Measurements from ENCODE around the gene PSME4. TPM values are rescaled to one million over a fixed set of nuclear protein-coding genes. Genes with fewer than 3 reads are reported as not detected.
A peak's percentile ranks its signal among the peaks of the same experiment; 100 is the strongest.
"Not testable (repeated sequence)": the region's sequence is repeated elsewhere in the genome, so short reads cannot be mapped to it uniquely, and the experiment has no call there.

The PSME4 gene
- total RNA-seq, 1 donor from 2014 or later, result 43.3 TPM

DNA sequence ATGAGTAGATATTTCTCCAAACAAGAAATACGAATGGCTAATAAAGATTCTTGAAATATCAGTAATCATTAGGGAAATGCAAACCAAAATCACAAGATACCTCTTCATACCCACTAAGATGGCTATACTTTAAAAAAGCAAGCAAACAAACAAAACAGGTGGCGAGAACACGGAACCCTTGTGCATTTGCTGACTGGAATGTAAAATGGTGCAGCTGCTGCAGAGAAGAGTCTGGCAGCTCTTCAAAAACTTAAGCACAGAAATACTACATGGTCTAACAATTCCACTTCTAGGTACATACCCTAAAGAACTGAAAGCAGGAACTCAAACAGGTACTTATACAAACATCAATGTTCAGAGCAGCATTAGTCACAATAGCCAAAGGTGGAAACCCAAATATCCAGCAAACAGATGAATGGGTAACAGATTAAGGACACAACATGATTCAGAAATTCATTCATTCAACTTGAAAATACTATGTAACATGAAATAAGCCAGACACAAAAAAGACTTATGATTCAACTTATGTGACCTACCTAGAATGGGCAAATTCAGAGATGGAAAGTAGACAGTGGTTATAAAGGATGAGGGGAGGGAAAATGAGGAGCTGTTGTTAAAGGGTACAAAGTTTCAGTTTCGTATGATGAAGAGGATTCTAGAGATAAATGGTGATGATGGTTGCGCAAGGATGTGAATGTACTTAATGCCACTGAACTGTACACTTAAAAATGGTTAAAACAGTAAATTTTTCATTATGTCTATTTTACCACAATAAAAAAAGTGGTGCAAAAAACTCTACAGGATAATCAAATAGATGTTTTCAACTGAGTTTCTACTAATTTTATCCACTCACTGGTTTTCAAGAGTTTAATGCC is 84.2 kb downstream of the PSME4 start:
- peak; percentile 88 for ATAC-seq

DNA sequence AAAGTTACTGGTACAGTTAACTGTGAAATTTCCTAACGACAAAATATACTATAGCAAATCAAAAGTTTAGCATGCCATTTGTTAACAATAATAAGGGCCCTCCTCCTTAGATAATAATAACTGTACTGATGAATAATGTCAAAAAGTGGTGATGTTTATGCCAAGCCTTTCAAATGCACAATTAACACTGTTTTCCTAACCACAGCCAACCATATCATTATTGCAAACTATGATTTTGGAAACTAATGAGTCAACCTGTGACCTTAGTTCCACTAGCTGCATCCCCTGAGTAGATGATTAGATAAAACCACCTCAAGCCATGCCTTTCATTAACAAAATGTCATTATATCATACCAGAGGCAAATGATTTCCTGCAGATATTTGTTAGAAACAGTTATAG is 85.9 kb downstream of the PSME4 start:
- no peak for ATAC-seq

DNA sequence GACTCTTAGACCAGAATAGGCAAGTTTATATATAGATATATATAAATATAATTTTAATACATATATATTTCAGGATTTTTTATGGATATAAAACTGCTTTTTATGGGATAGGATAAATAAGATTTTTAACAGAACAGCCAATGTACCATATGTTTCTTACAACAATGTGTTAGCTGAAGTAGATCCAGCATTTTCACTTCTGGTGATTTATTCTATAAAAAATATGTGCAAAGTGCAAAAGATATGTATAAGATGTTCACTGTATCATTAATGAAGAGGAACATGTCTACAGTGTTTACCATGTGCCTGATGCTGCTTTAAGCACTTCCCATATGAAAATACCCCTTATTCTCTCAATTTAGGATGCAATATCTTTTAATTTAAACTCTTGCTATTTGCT is 88.8 kb downstream of the PSME4 start:
- ATAC-seq, result no peak

DNA sequence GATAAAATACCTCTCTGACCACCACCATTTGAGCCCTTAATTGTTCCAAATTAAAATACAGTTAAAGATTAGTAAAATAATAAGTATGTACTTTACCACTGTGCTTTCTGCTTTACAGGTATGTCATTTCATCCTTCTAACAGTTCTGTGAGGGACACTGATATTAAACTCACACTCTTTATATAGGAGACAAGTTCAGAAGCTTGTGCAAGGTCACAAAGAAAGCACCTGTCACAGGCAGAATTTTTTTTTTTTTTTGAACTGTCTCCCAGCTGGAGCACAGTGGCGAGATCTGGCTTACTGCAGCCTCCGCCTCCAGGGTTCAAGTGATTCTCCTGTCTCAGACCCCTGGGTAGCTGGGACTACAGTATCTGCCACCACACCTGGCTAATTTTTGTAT is 89.4 kb downstream of the PSME4 start:
- ATAC-seq, result no peak

DNA sequence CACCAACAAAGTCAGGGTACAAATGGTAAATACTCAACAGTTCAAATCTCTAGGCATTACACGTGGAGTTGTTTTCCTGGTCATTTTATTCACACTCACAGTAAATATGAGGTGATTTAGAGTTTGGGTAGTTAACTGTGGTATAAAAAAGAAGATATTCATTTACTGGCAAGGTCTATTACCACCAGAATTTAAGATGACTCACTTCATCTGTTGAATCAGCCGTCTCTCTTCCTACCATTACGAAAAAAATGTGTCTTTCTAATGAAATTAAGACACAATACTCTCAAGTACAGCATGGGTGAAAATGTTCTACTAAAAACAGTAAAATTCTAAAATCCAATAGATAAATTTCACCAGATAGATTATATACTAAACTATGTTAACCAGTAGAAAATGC is 90.0 kb downstream of the PSME4 start:
- no peak for ATAC-seq

DNA sequence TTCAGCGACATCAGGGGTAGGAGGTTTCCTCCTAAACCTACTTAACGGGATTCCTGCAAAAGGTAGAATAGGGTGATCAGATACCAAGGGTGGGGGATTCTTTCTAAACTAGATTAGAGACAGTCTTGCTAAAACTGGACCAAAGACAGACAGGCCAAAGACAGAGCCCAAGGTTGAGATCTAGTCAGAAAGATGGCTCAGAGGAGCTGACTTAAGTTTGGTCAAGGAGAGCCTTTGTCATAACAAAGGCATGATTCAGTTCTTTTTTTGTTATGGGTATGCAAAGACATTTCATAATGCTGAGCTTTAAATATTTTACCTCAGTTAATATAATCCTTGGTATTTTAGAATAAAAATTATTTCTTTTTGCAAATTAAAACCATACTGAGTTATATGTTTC is 93.2 kb downstream of the PSME4 start:
- ATAC-seq, result no peak

DNA sequence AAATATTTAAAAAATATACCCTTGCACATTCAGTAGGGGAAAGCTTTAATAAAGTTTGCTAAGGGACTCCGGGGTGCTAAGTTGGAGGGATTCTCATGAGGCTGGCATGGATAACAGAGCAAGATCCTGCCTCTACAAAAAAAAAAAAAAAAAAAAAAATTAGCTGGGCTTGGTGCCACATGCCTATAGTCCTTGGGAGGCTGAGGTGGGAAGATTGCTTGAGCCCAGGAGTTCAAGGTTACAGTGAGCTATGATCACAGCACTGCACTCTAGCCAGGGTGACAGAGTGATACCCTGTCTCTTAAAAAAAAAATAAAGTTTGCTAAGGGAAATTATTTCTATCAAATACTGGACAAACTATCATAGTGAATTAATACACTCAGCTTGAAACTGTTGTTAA is 93.7 kb downstream of the PSME4 start:
- no peak for ATAC-seq

DNA sequence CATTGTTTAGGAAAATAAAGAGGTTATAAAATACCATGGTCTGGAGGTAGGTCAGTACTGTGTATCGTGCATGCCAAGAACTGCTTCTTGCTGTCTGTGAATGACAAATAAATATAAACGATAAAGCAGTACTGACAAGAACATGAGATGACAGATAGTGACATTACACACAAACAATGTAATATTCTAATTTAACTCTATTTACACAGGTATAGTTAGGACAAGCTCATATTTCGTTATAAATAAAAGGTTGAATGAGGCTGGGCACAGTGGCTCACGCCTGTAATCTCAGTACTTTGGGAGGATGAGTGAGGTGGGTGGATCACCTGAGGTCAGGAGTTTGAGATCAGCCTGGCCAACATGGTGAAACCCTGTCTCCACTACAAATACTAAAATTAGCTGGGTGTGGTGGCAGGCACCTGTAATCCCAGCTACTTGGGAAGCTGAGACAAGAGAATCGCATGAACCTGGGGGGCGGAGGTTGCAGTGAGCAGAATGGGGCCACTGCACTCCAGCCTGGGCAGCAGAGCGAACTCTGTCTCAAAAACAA is 96.3 kb downstream of the PSME4 start:
- ATAC-seq, result no peak

DNA sequence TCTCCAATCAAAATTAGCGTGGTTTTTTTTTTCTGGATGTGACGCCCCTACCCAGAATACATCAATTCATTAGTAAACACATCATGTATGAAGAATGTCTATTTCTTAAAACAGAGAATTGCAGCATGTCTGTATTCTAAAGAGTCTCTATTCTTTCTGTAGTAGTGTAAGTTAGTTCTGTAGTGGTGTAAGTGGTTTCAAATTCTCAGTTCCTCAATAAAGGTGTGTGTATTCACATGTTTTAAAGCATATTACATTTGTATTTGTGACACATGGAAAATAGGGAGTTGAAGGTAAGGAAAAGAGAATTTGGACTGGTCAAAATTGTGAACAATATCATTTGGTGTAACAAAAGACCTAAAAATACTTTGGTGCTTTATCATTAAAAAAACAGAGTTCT is 103.0 kb downstream of the PSME4 start:
- ATAC-seq, result no peak

DNA sequence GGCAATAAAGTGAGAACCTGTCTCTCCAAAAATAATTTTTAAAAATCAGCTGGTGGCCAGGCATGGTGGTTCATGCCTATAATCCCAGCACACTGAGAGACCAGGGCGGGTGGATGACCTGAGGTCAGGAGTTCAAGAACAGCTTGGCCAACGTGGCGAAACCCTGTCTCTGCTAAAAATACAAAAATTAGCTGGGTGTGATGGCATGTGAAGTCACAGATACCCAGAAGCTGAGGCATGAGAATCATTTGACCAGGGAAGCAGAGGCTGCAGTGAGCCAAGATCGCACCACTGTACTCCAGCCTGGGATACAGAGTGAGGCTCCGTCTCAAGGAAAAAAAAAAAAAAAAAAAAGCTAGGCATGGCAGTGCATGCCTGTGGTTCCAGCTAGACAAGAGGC is 103.6 kb downstream of the PSME4 start:
- no peak for ATAC-seq

DNA sequence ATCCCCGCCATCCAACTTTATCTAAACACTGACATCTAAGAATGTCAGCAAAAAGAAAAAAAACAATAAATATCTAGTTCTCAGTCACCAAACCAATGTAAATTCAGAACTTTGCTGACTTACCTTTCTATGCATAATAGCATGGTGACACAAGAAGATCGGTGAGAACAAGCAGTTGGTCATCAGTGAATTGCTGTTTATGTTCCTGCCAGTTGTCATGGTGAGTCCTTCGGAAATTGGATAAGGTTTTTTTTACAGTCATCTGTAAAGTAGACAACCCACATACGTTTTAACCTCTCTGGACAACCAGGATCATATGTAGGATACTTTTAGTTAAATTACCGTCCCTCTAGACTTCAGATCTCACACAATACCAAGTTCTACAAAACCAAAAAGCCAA is 104.8 kb downstream of the PSME4 start:
- ATAC-seq, result no peak

DNA sequence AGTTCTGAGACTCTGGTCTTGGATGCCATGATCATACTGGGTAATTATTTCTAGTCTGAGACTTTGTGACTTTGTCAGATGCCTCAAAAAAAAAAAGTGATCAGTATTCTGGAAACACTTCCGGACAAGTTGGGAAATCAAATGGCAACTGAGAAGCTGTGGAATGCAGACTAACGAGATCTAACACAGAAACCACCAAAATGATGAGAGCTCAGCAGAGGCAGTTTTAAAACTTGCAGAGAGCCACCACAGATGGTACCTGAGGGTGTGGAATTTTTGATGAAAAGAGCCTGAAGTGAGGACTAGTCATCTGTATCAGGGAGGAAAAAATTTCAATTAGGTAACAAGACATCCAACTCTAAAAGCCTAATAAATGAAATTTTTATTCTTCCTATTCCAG is 105.5 kb downstream of the PSME4 start:
- ATAC-seq, result peak; percentile 29

DNA sequence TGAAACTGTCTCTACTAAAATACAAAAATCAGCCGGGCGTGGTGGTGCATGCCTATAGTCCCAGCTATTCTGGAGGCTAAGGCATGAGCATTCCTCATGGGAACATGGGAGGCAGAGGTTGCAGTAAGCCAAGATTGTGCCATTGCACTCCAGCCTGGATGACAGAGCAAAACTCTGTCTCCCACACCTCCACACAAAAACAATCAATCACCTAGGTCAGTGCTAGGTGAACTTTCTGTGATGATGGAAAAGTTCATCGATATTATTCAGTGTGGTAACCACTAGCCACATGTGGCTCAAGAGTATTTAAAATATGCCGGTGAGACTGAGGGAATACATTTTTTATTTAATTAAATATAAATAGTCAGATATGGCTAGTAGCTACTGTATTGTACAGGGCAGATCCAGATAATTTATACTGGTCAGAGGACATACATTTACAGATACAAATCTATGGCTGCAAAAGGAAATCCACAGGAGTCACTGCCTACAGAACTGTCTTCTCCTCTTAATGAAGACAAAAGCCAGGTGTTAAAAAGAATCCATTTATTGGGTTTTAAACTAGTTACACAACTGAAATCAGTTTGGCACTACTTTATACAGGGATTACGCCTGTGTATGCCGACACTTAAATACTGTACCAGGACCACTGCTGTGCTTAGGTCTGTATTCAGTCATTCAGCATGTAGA is 107.1 kb downstream of the PSME4 start:
- ATAC-seq, result no peak

DNA sequence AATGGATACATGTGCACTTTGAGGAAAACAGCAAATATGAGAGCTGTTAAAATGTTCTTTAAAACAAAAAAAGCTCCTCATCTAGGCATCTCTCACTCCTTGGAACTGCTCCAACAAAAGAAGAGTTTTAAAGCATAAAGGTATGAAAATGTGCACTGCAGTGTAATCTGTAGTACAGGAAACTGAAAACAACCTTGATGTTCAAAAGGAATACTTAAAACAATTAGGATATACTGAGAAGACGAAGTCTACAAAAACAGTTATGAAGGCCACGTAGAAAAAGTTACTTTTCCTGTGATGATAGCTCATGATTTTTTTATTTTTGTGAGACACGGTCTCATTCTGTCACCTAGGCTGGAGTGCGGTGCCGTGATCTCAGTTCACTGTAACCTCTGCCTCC is 109.0 kb downstream of the PSME4 start:
- no peak for ATAC-seq

DNA sequence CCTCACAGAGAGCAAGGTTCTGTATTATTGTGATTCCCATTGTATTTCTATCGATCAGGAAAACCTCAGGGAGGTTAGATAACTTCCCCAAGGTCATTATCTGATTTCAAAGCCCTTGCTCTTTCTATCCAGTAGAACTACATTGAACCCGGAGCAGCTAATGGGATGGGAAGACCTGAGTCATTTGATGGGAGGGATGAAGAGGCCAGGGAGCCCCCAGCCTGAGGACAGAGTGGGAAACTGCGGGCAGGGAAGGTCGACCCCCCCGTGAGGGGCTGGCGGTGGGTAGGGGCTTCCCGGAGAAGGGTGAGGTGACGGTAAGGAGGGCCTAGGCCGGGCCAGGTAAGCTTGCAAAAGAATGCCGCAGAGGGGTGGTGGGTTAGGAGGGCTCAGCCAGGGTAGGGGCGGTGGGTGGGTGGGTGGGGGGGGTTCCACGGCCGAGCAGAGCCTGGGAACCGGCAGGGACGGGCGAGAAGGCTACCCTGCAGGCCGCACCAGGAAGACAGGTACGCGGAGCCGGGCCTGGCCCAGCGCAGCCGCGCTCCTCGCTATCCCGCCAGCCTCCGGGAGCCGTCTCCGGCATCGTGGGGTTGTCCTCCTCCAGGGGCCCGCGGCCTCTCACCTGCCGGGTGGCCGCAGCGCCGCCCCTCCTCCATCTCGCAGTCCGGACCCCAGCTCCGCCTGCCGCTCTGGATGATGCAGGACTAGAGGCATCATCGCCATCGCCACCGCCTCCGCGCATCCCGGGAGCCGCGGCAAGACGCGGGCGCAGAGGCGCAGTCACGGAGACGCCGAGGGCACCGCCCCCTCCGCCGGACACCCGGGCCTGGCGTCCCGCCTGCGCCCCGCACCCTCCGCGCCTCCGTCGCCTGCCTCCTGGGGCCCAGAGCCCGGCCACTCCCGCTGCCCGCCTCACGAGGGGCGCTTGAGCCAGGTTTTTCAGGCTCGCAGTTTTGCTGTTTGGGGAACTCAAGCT is 111.3 kb downstream of the PSME4 start, which contains the start of gene GPR75:
Gene GPR75, minus strand, starts transcription at position 762 of the 976 bp plus-strand sequence. CDS start 5,211 bp downstream, outside the sequence.
- ATAC-seq, result peak; percentile 52

DNA sequence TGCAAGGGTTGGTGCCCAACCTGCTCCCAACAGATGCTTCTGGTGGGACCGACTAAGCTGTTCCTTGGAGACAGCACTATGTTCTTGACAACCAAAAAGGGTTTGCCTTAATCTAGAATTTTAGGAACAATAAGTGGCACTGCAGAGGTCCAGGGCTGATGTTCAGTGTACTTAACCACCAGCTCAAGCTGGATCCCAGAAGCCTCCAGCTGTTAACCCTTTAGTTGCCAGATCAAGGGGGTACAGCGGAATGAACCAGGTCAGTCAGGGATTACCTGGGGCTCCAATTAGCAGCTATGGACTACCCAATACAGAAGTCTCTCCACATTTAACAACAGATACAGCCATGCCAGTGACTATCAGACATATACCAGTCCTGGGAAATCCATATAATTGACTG is 114.5 kb downstream of the PSME4 start:
- no peak for ATAC-seq

DNA sequence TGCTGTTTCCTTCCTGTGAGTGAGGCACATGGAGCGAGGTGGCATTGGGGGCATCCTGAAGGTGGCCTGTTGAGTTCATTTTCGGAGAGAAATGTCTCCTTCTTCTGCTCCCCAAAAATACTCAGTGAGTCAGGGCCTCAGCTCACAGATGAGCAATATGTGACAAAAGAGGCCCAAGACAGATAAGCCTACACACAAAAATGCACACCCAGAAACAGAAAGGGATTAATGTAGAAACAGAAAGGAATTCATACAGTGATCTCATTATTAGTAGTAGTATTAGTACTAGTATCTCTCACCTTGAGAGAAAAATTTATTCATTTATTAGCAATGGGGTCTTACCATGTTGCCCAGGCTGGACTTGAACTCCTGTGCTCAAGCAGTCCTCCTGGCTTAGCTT is 116.1 kb downstream of the PSME4 start:
- ATAC-seq, result no peak

DNA sequence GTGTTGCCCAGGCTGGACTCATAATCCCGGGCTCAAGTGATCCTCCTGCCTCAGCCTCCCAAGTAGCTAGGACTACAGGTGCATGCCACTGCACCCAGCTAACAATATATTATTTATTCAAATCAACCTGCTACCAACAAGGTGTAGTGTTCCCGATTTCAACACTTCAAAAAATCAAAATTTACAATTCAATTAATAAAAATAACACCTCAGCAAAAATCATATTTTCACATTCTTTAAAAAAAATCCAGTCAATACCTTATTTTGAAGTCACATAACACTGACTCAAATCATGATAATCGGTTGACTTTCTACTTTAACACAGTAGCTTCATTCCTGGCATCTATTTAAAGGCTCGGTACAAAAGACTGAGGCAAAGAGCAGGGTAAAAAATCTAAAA is 118.3 kb downstream of the PSME4 start:
- no peak for ATAC-seq

DNA sequence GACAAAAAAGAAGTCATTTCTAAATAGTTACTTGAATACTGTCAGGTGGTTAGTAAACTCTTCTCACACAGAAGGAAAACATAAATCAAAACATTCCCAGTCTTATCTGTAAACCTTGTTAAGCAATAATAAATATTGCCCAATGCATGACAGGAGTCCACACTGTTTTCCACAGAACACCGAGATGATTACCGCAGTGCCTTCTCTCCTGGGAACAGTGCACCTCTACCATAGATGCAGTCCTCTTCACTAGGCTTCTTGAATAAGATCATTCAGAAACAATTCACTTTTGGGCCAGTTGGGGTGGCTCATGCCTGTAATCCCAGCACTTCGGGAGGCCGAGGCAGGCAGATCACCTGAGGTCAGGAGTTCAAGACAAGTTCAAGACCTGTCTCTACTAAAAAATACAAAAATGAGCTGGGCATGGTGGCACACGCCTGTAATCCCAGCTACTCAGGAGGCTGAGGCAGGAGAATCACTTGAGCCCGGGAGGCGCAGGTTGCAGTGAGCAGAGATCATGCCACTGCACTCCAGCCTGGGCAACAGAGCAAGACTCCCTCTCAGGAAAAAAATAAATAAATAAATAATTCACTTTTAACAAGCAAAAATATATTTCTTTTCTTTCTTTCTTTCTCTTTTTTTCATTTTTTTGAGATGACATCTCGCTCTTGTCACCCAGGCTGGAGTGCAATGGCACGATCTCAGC is 119.6 kb downstream of the PSME4 start:
- not testable (repeated sequence) for ATAC-seq

DNA sequence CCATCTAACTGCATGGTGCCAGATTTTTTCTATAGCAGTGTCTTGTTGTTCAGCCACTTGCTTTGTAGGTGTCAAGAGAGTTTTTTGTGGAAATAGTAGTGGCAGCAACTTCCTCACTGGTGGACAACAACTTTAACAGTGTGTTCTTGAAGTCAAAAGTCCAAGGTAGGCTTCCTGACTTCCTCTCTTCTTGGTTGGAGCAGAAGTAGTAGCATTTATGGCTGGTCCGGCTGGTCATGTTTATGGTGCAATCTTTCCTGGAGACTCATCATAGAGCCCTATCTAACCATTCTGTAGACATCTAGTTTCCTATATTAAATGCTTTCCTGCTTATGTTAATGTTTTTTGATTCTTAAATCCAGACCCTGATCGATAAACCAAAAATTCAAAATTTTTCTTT is 122.7 kb downstream of the PSME4 start:
- ATAC-seq, result peak; percentile 73

DNA sequence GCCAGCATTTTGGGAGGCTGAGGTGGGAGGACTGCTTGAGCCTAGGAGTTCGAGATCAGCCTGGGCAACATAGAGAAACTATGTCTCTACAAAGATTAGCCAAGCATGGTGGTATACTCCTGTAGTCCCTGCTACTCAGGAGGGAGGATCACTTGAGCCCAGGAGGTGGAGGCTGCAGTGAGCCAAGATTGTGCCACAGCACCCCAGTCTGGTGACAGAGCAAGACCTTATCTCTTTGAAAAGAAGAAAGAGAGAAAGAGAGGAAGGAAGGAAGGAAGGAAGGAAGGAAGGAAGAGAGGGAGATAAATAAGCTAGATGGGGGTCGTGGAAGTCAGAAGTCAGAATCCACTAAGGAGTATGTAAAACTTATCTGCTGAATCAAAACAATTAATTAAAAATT is 127.2 kb downstream of the PSME4 start:
- no peak for ATAC-seq

DNA sequence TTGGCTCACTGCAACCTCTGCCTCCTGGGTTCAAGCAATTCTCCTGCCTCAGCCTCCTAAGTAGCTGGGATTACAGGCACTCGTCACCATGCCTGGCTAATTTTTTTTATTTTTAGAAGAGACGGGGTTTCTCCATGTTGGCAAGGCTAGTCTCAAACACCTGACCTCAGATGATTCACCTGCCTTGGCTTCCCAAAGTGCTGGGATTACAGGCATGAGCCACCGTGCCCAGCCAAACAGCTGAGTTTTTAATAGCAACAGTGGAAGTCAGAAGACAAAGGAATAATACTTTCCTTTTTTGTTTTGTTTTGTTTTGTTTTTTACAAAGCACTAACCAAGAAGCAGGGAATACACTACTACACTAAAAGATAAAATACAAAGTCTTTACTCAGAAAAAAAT is 127.9 kb downstream of the PSME4 start:
- no peak for ATAC-seq
